Measurements from ENCODE around the gene GGTLC3. TPM values are rescaled to one million over a fixed set of nuclear protein-coding genes. Genes with fewer than 3 reads are reported as not detected.

GGTLC3 gene
- total RNA-seq, 2 experiments from 2014 or later, result not detected

Other genes with a start within 250 kb of the GGTLC3 start
- gene TMEM191B, start 9.6 kb upstream of the GGTLC3 start, total RNA-seq, result 1 to 10 TPM in 1 of 2 experiments, under 1 TPM in 1; 0.72 to 3.2 TPM
- gene RIMBP3, start 93.8 kb upstream of the GGTLC3 start, total RNA-seq, result under 1 TPM; 0.70 to 0.78 TPM

Measured in activated CD4-positive, alpha-beta T cell treated with anti-CD3 and anti-CD28 coated beads for 36 hours (primary cell).